Type B pancreatic cell (in vitro differentiated cells): ENCODE data around the gene KRTAP4-1. TPM values are rescaled to one million over a fixed set of nuclear protein-coding genes. Genes with fewer than 3 reads are reported as not detected.
"Not testable (repeated sequence)": the region's sequence is repeated elsewhere in the genome, so short reads cannot be mapped to it uniquely, and the experiment has no call there.

Experiments used
- DNase-seq: peaks from one replicate; pipeline ENCODE4 v3.0.0; 2021; ENCODE audit warnings: mixed read lengths; ENCODE audit not compliant: unreplicated experiment; ENCODE audit errors: extremely low spot score
- H3K27ac Mint-ChIP-seq: 2 replicates; pipeline ENCODE4 v1.8.0; 2021; ENCODE audit warnings: mild to moderate bottlenecking, mixed read lengths
- H3K27me3 Mint-ChIP-seq: 2 replicates; pipeline ENCODE4 v1.8.0; 2021; ENCODE audit warnings: mixed read lengths
- H3K36me3 Mint-ChIP-seq: 2 replicates; pipeline ENCODE4 v1.8.0; 2021; ENCODE audit warnings: mixed read lengths
- H3K4me1 Mint-ChIP-seq: one replicate; pipeline ENCODE4 v1.8.0; 2021; ENCODE audit warnings: mixed read lengths; ENCODE audit not compliant: unreplicated experiment
- H3K4me3 Mint-ChIP-seq: 2 replicates; pipeline ENCODE4 v1.8.0; 2021; ENCODE audit warnings: mild to moderate bottlenecking, mixed read lengths
- H3K9me3 Mint-ChIP-seq: 2 replicates; pipeline ENCODE4 v1.8.0; 2021; ENCODE audit warnings: mixed read lengths
- total RNA-seq: library from RNA; stranded (reverse); gene quantifications from 2 replicates; pipeline ENCODE4 v1.2.1, GENCODE V29; 2021; ENCODE audit warnings: low replicate concordance
- TF ChIP-seq, protein P1 (sequence below): fragments of 200-600 bp; sonication (generic); conservative IDR thresholded peaks from 2 replicates; pipeline ENCODE4 v1.5.0; 2021; ENCODE audit warnings: antibody characterized with exemption, mild to moderate bottlenecking

Gene KRTAP4-1
- total RNA-seq, 1 donor from 2014 or later: not detected

DNA sequence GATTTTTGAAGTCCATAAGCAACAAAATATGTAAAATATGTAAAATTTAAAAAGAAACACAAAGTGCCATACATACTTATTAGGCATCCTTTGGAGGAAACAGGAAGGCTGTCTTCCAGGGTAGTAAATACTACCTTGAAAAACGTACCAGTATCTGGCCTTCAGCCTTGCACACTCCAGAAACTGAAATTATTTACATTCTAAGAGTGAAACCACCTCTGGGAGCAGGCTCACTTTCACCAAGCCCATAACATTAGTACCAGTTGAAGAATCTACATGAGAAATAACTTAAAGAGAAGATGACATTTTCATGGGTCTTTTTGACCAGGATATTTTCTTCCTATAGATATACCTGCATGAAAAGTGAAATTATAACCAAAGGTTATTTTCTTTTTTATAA is 11.4 kb upstream of the KRTAP4-1 start:
- Mint-ChIP-seq H3K36me3 (no peaks in the 10 kb centered on the region), H3K4me3 (no peak overlapping the region), H3K27ac (no peak overlapping the region), H3K27me3 (no peaks in the 10 kb centered on the region), H3K4me1 (no peaks in the 10 kb centered on the region), H3K9me3 (no peaks in the 10 kb centered on the region)
- DNase-seq: no peak
- TF ChIP-seq, protein P1, sequence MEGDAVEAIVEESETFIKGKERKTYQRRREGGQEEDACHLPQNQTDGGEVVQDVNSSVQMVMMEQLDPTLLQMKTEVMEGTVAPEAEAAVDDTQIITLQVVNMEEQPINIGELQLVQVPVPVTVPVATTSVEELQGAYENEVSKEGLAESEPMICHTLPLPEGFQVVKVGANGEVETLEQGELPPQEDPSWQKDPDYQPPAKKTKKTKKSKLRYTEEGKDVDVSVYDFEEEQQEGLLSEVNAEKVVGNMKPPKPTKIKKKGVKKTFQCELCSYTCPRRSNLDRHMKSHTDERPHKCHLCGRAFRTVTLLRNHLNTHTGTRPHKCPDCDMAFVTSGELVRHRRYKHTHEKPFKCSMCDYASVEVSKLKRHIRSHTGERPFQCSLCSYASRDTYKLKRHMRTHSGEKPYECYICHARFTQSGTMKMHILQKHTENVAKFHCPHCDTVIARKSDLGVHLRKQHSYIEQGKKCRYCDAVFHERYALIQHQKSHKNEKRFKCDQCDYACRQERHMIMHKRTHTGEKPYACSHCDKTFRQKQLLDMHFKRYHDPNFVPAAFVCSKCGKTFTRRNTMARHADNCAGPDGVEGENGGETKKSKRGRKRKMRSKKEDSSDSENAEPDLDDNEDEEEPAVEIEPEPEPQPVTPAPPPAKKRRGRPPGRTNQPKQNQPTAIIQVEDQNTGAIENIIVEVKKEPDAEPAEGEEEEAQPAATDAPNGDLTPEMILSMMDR: no peak

DNA sequence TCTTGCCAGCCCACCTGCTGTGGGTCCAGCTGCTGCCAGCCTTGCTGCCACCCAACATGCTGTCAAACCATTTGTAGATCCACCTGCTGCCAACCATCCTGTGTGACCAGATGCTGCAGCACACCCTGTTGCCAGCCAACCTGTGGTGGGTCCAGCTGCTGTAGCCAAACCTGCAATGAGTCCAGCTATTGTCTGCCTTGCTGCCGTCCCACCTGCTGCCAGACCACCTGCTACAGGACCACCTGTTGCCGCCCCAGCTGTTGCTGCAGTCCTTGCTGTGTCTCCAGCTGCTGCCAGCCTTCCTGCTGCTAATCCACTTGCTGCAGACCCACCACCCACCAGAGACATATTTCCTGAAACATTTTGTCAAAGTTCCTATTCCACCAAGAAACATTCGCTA is 5.6 kb upstream of the KRTAP4-1 start:
- no peaks in the 10 kb centered on the region for H3K9me3 Mint-ChIP-seq
- no peak overlapping the region for H3K27ac Mint-ChIP-seq
- no peak for DNase-seq
- no peak overlapping the region for H3K4me3 Mint-ChIP-seq
- H3K27me3 Mint-ChIP-seq: peaks cover 6% of the 10 kb centered on the region
- no peaks in the 10 kb centered on the region for H3K4me1 Mint-ChIP-seq
- TF ChIP-seq, protein P1: no peak
- no peaks in the 10 kb centered on the region for H3K36me3 Mint-ChIP-seq

DNA sequence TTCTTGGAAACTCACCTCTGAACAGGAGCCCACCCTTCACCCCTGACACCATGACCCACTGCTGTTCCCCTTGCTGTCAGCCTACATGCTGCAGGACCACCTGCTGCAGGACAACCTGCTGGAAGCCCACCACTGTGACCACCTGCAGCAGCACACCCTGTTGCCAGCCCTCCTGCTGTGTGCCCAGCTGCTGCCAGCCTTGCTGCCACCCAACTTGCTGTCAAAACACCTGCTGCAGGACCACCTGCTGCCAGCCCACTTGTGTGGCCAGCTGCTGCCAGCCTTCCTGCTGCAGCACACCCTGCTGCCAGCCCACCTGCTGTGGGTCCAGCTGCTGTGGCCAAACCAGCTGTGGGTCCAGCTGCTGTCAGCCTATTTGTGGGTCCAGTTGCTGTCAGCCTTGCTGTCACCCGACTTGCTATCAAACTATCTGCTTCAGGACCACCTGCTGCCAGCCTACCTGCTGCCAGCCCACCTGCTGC is 5.2 kb upstream of the KRTAP4-1 start, which contains the start of gene KRTAP9-1:
Gene KRTAP9-1 (plus strand): TSS at position 51 of the 482 bp plus-strand sequence. CDS start 0 bp downstream, at position 51.
- H3K9me3 Mint-ChIP-seq, DNase-seq, H3K36me3 Mint-ChIP-seq, H3K4me1 Mint-ChIP-seq, H3K27ac Mint-ChIP-seq, H3K27me3 Mint-ChIP-seq, H3K4me3 Mint-ChIP-seq: not testable (repeated sequence)

DNA sequence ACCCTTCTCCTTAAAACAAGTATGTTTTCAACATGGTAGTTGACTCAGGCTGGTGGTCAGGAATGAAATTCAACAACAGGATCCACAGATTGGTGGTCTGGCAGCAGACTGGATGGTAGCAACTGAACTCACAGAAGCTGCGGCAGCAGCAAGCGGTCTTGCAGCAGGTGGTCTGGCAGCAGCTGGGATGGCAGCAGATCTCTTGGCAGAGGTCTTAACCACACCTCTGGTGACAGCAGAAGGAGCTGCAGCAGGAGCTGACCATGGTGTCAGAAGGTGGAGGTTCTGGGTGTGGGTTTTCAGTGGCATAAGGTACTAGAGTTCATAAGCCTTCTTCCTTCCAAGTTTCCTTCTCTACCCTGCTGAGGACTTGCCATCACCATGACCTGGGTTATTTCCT is 2.2 kb upstream of the KRTAP4-1 start:
- H3K4me1 Mint-ChIP-seq: no peaks in the 10 kb centered on the region
- H3K9me3 Mint-ChIP-seq: no peaks in the 10 kb centered on the region
- DNase-seq: no peak
- TF ChIP-seq, protein P1: no peak
- peaks cover 12% of the 10 kb centered on the region for H3K27me3 Mint-ChIP-seq
- no peak overlapping the region for H3K27ac Mint-ChIP-seq
- H3K36me3 Mint-ChIP-seq: no peaks in the 10 kb centered on the region
- H3K4me3 Mint-ChIP-seq: no peak overlapping the region

DNA sequence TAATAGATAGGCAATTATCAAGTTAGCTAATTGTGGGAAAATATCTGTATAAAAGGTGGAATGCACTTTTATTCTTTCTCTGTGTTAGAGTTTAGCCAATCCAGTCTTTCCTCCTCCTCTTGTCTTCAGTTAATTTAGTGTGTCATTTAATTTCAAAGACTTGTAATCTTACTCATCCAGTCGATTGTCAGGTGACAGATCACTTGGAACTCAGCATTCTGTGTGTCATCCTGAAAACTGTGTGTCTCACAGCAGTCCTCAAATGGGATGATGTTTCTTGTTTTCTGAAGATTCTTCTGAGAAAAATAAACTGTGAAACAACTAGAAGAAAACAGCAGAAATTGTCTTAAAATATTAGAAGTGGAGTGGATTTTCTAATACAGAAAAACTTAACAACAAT is 290 bp upstream of the KRTAP4-1 start:
- Mint-ChIP-seq H3K27ac (no peak overlapping the region), H3K27me3 (peaks cover 12% of the 10 kb centered on the region), H3K9me3 (no peaks in the 10 kb centered on the region), H3K4me1 (no peaks in the 10 kb centered on the region), H3K4me3 (no peak overlapping the region), H3K36me3 (no peaks in the 10 kb centered on the region)
- TF ChIP-seq, protein P1: no peak
- DNase-seq: no peak

DNA sequence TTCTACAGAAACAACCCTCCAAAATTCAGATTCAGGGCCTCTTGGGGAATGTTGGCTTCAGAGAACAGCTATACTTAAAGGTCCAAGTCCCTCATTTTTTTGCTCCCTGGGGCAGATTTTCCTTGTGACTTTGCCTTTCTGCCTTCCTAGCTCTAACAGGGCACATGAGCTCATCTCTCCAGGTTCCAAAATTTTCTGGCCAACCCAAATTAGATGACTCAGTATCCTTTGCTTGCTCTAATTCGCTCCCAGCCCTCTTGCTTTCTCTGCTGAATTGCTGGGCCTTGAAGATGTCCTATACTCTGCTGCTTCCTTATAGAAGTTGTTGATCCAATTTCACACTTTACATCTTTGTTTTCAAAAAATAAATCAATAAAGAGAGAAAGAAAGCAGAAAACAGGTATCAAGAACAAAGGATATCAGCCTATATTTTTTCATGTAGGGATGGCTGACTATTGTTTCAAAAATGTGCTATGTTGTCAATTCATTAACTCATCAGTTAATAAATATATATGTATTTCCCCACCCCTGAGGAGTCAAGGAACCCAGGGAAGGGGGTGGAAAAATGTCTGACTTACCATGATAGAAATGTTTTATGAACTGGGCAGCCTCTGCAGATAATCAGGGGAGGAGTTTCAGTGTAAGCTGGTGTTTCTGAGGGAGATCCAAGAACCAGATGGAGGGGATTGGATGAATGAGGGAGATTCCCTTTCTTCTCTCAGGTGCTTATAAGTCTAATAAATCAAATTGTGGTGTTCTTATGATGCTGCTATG is 5.7 kb downstream of the KRTAP4-1 start:
- no peaks in the 10 kb centered on the region for H3K4me1 Mint-ChIP-seq
- H3K27ac Mint-ChIP-seq: no peak overlapping the region
- DNase-seq: no peak
- peaks cover 6% of the 10 kb centered on the region for H3K27me3 Mint-ChIP-seq
- H3K9me3 Mint-ChIP-seq: no peaks in the 10 kb centered on the region
- H3K36me3 Mint-ChIP-seq: no peaks in the 10 kb centered on the region
- TF ChIP-seq, protein P1: no peak
- no peak overlapping the region for H3K4me3 Mint-ChIP-seq
